Muscle layer of duodenum (tissue), 2 donors: ENCODE results near the gene TUBA3E.
"Not testable (repeated sequence)": the region's sequence is repeated elsewhere in the genome, so short reads cannot be mapped to it uniquely, and the experiment has no call there.

Experiments used
- H3K27ac ChIP-seq: one replicate; pipeline ENCODE4 v1.7.0; 2013; ENCODE audit warnings: mild to moderate bottlenecking, low read length
- H3K27me3 ChIP-seq: one replicate; pipeline ENCODE4 v1.7.0; 2013; ENCODE audit warnings: low read depth, mild to moderate bottlenecking, control low read depth, low read length
- H3K36me3 ChIP-seq, 2 donors: one replicate each; pipeline ENCODE4 v1.7.0; 2013; ENCODE audit warnings: low read length in 2 of 2, control low read depth in 1 of 2, mild to moderate bottlenecking in 1 of 2; ENCODE audit not compliant: insufficient read depth in 2 of 2, control insufficient read depth in 1 of 2
- H3K4me1 ChIP-seq, 2 donors: one replicate each; pipeline ENCODE4 v1.7.0; 2013; ENCODE audit warnings: low read length in 2 of 2, mild to moderate bottlenecking in 2 of 2, control low read depth in 1 of 2, moderate library complexity in 1 of 2; ENCODE audit not compliant: insufficient read depth in 2 of 2, control insufficient read depth in 1 of 2
- H3K4me3 ChIP-seq, 2 donors: one replicate each; pipeline ENCODE4 v1.7.0; 2013; ENCODE audit warnings: low read length in 2 of 2, low read depth in 1 of 2, mild to moderate bottlenecking in 1 of 2
- H3K9me3 ChIP-seq, 2 donors: one replicate each; pipeline ENCODE4 v1.7.0; 2013; ENCODE audit warnings: low read length in 2 of 2, control low read depth in 1 of 2, mild to moderate bottlenecking in 1 of 2; ENCODE audit not compliant: control insufficient read depth in 1 of 2
- donor health status: healthy.

TUBA3E gene

DNA sequence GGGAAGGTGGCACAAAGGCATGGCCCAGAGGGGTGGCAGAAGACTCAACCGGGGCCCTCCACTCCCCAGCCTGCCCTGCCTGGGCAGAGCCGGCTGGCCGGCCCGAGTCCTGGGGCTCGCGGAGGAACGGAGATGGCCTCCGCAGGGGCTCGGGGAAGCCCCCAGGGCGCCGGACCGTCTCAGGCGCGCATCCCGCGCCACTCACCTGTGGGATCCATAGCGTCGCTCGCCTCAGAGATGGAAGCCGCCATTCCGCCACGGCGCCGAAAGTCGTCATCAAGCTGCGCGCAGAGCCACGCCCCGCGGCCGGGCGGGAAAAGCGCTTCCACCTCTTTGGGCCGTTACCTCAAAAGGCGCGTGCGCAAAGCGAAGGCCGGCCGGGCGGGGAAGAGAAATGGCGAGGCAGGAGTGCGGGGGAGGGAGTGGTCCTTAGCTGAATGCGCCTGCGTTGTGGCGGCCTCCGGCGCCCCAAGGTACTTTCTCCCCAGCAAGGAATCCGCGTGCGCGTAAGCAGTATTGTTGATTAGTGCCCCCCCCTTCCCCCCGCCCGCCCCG, 16.8 kb downstream of the TUBA3E start, which contains the start of gene SMPD4:
SMPD4 (minus strand) TSS at position 278 of the 555 bp plus-strand sequence. CDS start 5,010 bp downstream, outside the sequence.
- Histone ChIP-seq H3K4me3 (peak within 1 kb of the TSS; percentile 83 to 99), H3K4me1 (peaks cover 0 to 26% of the 10 kb centered on the region in 2 donors), H3K36me3 (peaks cover 0 to under 1% of the 10 kb centered on the region in 2 donors), H3K27ac (peak within 1 kb of the TSS; percentile 72), H3K9me3 (no peaks in the 10 kb centered on the region), H3K27me3 (no peaks in the 10 kb centered on the region)

DNA sequence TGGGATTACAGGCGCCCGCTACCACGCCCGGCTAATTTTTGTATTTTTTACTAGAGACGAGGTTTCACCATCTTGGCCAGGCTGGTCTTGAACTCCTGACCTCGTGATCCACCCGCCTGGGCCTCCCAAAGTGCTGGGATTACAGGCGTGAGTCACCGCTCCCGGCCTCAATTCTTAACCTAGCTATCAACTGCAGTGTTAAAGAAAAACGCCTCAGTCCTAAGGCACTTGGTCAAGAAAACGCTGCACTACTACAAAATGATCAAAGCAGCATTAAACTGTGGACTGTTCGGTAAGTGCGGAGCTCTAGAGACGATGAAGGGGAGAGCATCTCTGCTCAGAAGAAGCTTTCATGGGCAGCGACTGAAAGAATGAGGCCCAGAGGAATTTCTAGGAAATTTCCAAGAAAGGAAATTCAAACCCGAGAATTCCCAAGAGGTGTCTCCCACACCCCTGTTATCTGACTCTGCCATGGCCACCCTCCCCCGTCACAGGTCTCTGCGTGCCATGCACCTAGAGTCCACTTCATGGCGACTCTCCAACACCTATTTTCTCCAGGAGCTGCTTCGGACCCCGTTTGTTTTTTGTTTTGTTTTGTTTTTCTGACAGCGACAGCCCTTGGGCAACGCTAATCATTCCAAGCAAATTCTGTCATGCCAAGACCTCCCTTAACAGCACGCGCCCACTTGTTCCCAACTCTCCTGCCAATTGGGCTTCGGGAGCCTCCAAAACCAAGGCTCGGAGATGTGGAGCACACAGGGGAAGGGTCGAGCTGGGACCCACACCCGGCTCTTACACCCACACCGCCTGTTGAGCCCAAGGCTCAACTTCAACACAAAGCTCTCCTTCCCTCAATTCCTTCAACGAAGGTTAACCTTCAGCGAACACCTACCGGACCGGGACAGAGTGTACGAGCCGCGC, 17.6 kb downstream of the TUBA3E start:
- not testable (repeated sequence) for H3K36me3 ChIP-seq, H3K9me3 ChIP-seq, H3K27me3 ChIP-seq
- Histone ChIP-seq H3K4me3 (peak overlapping the region; percentile 83 to 99), H3K4me1 (peaks cover 0 to 26% of the 10 kb centered on the region in 2 donors), H3K27ac (peak overlapping the region; percentile 72)

DNA sequence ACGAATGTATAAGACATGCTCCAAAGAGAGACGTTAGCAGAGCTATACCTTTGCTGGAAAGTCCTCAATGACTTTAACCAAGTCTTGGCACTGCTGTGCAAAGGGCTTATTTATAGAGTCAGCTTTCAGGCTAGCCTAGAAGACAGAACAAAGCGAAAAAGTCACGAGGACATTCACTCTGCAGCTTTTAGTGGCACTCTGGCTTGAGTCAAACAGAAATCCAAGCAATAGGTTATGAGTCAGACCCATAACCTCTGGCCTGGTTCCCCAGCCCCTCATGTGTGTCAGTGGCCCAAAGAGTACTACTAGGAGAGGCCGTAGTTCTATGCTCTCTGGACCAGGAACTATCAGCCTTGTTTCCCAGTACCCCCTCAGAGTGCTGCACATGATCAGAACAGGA, 23.4 kb downstream of the TUBA3E start:
- H3K36me3 ChIP-seq: peaks cover 0 to 46% of the 10 kb centered on the region in 2 donors
- not testable (repeated sequence) for H3K9me3 ChIP-seq

DNA sequence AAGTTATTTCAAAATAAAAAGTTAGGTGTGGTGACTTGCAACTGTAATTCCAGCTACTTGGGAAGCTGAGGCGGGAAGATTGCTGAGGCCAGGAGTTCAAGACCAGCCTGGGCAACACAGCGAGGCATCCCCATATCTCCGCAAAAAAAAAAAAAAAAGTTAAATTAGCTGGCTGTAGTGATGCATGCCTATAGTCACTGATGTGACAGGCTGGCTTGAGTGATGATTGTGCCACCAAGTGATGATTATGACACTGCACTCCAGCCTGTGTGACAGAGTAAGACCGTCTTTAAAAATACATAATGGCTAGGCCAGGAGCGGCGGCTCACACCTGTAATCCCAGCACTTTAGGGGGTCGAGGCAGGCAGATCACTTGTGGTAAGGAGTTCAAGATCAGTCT, 28.3 kb downstream of the TUBA3E start:
- Histone ChIP-seq H3K4me1 (no peaks in the 10 kb centered on the region), H3K27me3 (no peaks in the 10 kb centered on the region), H3K4me3 (no peak overlapping the region), H3K36me3 (peaks cover 5 to 69% of the 10 kb centered on the region in 2 donors), H3K27ac (no peak overlapping the region), H3K9me3 (no peaks in the 10 kb centered on the region)

More for the DNA sequence above, 23.4 kb downstream of the TUBA3E start:
- H3K27ac ChIP-seq, H3K27me3 ChIP-seq, H3K4me1 ChIP-seq, H3K4me3 ChIP-seq: not testable (repeated sequence)

DNA sequence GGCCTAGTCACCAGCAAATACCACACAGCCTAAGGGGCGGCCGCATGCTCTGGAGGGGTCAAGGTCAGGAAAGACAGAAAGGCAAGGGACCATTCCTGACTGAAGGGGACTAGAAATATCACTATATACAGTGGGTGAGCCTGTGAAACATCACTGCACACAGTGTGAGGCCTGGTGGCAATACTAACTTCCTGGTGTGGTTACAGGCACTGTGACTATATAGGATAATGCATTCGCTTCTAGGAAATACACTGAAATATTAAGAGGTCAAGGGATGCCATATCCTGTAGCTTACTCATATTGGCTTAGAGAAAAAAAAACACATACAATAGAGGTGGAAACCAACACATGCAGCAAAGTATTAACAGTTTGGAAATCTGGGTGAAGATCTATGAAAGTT, 29.1 kb downstream of the TUBA3E start:
- not testable (repeated sequence) for H3K27ac ChIP-seq, H3K4me1 ChIP-seq, H3K9me3 ChIP-seq, H3K27me3 ChIP-seq, H3K4me3 ChIP-seq
- H3K36me3 ChIP-seq: peaks cover 5 to 74% of the 10 kb centered on the region in 2 donors

DNA sequence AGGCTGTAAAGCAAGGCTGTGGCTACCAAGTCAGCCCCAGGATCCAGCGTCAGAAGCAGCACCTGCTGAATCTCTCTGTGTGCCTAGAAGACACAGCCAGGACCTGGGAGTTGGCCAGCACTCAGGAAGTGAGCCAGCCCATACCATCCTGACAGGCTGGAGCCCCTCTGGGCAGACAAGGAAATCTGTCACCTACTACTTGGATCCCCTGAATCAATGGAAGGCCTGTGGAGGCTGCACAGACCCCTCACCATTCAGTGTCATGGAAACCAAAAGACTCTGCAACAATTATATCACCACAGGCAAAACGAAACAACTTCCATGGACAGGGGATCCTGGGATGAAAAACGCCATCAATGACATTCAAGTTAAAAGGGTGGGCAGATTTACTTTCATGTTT, 31.6 kb downstream of the TUBA3E start:
- H3K9me3 ChIP-seq, H3K4me1 ChIP-seq, H3K27ac ChIP-seq, H3K27me3 ChIP-seq, H3K4me3 ChIP-seq: not testable (repeated sequence)
- peaks cover 5 to 70% of the 10 kb centered on the region in 2 donors for H3K36me3 ChIP-seq

DNA sequence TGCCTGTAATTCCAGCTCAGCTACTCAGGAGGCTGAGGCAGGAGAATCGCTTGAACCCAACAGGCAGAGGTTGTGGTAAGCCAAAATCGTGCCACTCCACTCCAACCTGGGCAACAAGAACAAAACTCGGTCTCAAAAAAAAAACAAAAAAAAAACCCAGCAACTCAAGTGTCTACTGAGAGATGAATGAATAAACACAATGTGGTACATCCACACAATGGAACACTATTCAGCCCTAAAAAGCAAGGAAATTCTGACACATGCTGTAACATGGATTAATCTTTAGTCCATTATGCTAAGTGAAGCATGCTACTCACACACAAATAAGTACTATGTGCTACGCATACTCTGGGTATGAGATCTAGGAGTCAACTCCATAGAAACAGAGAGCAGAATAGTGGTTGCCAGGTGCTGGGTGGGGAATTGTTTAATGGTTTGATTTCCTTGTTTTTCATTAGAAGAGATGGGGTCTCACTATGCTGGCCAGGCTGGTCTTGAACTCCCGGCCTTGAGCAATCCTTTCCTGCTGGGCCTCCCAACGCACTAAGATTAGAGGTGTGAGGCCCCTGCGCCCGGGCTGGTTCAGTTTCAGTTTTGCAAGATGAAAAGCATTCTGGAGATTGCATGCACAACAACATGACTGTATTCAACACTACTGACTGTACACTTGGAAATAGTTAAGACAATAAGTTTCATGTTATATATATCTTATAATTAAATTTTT, 32.8 kb downstream of the TUBA3E start:
- H3K27ac ChIP-seq: no peak overlapping the region
- H3K4me3 ChIP-seq: no peak overlapping the region
- no peaks in the 10 kb centered on the region for H3K27me3 ChIP-seq
- no peaks in the 10 kb centered on the region for H3K9me3 ChIP-seq
- H3K36me3 ChIP-seq: peaks cover 5 to 63% of the 10 kb centered on the region in 2 donors
- H3K4me1 ChIP-seq: no peaks in the 10 kb centered on the region

DNA sequence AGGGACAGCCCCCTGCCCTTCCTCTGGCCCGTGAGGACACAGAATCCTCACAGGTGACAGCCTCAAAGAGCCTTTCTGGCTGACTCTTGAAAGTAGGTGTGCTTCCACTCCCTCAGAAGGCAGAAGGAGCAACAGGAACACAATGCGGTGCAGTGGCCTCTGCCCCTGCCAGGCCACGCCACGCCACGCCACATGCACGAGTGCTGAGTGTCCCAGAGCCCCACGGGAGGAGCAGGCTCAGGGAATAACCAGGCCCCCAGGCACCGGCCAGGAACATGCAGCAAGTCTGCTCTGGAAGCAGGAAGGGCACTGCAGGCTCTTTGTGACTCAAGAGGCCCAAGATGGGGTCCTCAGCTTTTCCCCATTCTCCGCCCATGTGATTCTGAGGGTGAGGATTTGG, 35.3 kb downstream of the TUBA3E start:
- Histone ChIP-seq H3K4me3 (no peak overlapping the region), H3K27me3 (no peaks in the 10 kb centered on the region), H3K36me3 (peaks cover 5 to 69% of the 10 kb centered on the region in 2 donors), H3K4me1 (no peaks in the 10 kb centered on the region), H3K27ac (no peak overlapping the region), H3K9me3 (no peaks in the 10 kb centered on the region)

DNA sequence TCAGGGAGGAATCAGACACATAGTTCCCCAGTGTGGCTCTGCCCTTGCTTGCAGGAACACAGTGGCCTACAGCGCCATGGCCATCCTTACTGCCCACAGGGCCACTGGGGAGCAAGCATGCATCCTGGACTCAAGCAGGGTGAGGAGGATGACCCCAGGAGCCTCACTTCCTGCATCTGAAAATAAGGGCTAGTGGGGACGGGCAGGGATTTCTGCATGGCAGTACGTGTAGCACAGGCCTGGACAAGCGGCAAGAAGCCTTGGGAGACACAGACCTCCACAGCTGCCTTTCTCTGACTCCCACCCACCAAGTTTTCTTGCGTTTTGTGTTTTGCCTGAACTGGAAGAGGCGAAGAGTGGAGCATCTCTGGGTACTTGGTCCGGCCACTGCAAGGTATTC, 35.8 kb downstream of the TUBA3E start:
- H3K36me3 ChIP-seq: peaks cover 5 to 64% of the 10 kb centered on the region in 2 donors
- not testable (repeated sequence) for H3K27ac ChIP-seq, H3K4me1 ChIP-seq, H3K9me3 ChIP-seq, H3K27me3 ChIP-seq, H3K4me3 ChIP-seq

DNA sequence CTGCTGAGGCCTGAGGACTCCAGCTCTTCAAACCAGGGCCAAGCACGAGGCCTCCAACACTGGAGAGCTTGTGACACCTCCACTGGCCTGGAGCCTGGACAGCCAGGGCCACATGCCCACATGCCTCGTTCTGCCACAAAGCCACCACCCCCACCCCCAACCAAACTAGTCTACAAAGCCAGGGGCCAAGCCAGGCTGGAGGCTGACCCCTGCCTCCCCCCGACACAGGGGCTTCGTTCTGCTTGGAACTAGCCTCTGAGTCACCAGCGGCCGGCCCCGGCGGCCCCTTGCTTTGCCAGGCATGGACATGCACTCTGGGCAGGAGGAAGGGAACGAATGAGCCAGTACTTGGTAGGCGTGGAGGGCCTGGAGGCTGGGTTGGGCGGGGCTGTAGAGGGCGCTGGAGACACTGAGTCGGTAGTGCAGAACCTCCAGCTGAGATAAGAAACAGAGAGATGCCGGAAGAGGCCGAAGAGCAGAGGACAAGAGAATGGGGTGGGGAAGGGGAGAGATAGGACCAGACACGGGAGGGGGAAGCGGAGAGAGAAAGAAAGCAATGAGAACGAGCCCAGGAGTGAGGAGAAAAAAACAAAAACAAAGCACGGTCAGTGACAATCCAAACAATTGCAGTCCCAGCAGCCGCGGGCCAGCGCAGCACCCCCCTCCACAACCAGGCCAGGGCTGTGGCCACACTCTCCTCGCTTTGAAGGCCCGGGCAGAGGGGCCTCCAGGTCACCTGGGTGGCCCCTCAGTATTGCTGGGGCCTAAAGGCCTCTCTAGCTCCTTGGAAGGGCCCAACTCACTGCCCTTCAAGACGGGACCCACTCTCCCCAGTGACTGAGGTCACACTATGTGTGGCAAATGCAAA, 37.2 kb downstream of the TUBA3E start:
- not testable (repeated sequence) for H3K27me3 ChIP-seq, H3K4me1 ChIP-seq, H3K9me3 ChIP-seq, H3K4me3 ChIP-seq, H3K27ac ChIP-seq
- peaks cover 5 to 50% of the 10 kb centered on the region in 2 donors for H3K36me3 ChIP-seq
